Liver (tissue), 9 donors: ENCODE results near the gene LINS1. TPM values are rescaled to one million over a fixed set of nuclear protein-coding genes. Genes with fewer than 3 reads are reported as not detected.

ENCODE experiments used
- DNase-seq: peaks from one replicate; pipeline ENCODE4 v3.0.0-alpha.2; 2017; ENCODE audit warnings: low spot score
- H3K27ac ChIP-seq, 2 donors: one replicate each; pipeline ENCODE4 v1.7.0; 2013; ENCODE audit warnings: inconsistent platforms in 2 of 2, low read length in 2 of 2, control low read depth in 1 of 2, low read depth in 1 of 2, mild to moderate bottlenecking in 1 of 2
- H3K27me3 ChIP-seq, 4 donors: one replicate each; pipeline versions ENCODE4 v1.6.1 to v1.7.0; 2013; ENCODE audit warnings: low read length in 3 of 4, inconsistent platforms in 1 of 4, mild to moderate bottlenecking in 1 of 4, moderate library complexity in 1 of 4; ENCODE audit not compliant: control insufficient read depth in 4 of 4, insufficient read depth in 4 of 4
- H3K36me3 ChIP-seq, 4 donors: one replicate each; pipeline versions ENCODE4 v1.6.1 to v1.7.0; 2013; ENCODE audit warnings: low read length in 3 of 4, mild to moderate bottlenecking in 3 of 4, low read depth in 1 of 4, moderate library complexity in 1 of 4; ENCODE audit not compliant: control insufficient read depth in 4 of 4, insufficient read depth in 3 of 4
- H3K4me1 ChIP-seq, 4 donors: one replicate each; pipeline versions ENCODE4 v1.6.1 to v1.7.0; 2013; ENCODE audit warnings: low read length in 3 of 4, mild to moderate bottlenecking in 3 of 4, moderate library complexity in 1 of 4; ENCODE audit not compliant: control insufficient read depth in 4 of 4, insufficient read depth in 4 of 4
- H3K4me3 ChIP-seq, 3 donors: one replicate each; pipeline versions ENCODE4 v1.6.1 to v1.7.0; 2013; ENCODE audit warnings: low read length in 3 of 3, control low read depth in 1 of 3, low read depth in 1 of 3, mild to moderate bottlenecking in 1 of 3
- H3K9ac ChIP-seq, 2 donors: one replicate each; pipeline ENCODE4 v1.7.0; 2013; ENCODE audit warnings: low read length in 2 of 2, mild to moderate bottlenecking in 2 of 2, moderate library complexity in 2 of 2, control low read depth in 1 of 2, low read depth in 1 of 2
- H3K9me3 ChIP-seq, 4 donors: one replicate each; pipeline versions ENCODE4 v1.6.1 to v1.7.0; 2013; ENCODE audit warnings: low read length in 3 of 4; ENCODE audit not compliant: control insufficient read depth in 4 of 4
- FOXA1 ChIP-seq: IDR thresholded peaks from 2 replicates; pipeline ENCODE4 v1.6.1; 2016; ENCODE audit warnings: antibody characterized with exemption
- FOXA2 ChIP-seq: IDR thresholded peaks from 2 replicates; pipeline ENCODE4 v1.6.1; 2016; ENCODE audit warnings: antibody characterized with exemption
- GABPA ChIP-seq, 2 donors: IDR thresholded peaks in 1 of 2; conservative IDR thresholded peaks in 1 of 2; 2 replicates each; pipeline ENCODE4 v1.6.1; 2016; ENCODE audit warnings: antibody characterized with exemption in 2 of 2, mild to moderate bottlenecking in 1 of 2, moderate library complexity in 1 of 2
- HNF4A ChIP-seq, 2 donors: conservative IDR thresholded peaks; 2 replicates each; pipeline ENCODE4 v1.6.1; 2016; ENCODE audit warnings: antibody characterized with exemption in 2 of 2, mild to moderate bottlenecking in 2 of 2
- HNF4G ChIP-seq: IDR thresholded peaks from 2 replicates; pipeline ENCODE4 v1.6.1; 2016; ENCODE audit warnings: antibody characterized with exemption
- JUND ChIP-seq, 2 donors: IDR thresholded peaks; 2 replicates each; pipeline ENCODE4 v1.6.1; 2016; ENCODE audit warnings: antibody characterized with exemption in 2 of 2
- NR2F2 ChIP-seq: IDR thresholded peaks from 2 replicates; pipeline ENCODE4 v1.6.1; 2016; ENCODE audit warnings: antibody characterized with exemption
- RAD21 ChIP-seq, 2 donors: IDR thresholded peaks; 2 replicates each; pipeline ENCODE4 v1.6.1; 2016; ENCODE audit warnings: antibody characterized with exemption in 2 of 2, mild to moderate bottlenecking in 2 of 2
- SP1 ChIP-seq: IDR thresholded peaks from 2 replicates; pipeline ENCODE4 v1.6.1; 2018; ENCODE audit warnings: antibody characterized with exemption, mild to moderate bottlenecking
- TAF1 ChIP-seq: conservative IDR thresholded peaks from 2 replicates; pipeline ENCODE4 v1.6.1; 2016; ENCODE audit warnings: antibody characterized with exemption, mild to moderate bottlenecking
- YY1 ChIP-seq: IDR thresholded peaks from 2 replicates; pipeline ENCODE4 v1.6.1; 2016; ENCODE audit warnings: antibody characterized with exemption, mild to moderate bottlenecking
- WGBS: extraction: QIAGEN DNeasy Blood & Tissue Kit; methylation state at CpG from one replicate; pipeline ENCODE4 v1.1.7; 2013; 5-methylcytosine and 5-hydroxymethylcytosine counted together
- polyA plus RNA-seq, 2 donors: library from polyadenylated mRNA; stranded (reverse) in 1 of 2; unstranded in 1 of 2; fragments of 200-250 nt in 1 of 2; fragments of >200 nt in 1 of 2; fragmentation: Nextera tagmentation in 1 of 2; extraction: Ambion mirVana in 1 of 2; gene quantifications; one replicate each; pipeline versions ENCODE4 v1.2.1 to v1.2.3, GENCODE V29; 2013 to 2015
- total RNA-seq, 2 donors: library from RNA; depleted of rRNA; stranded (reverse); fragments of >200 nt; gene quantifications; one replicate each; pipeline ENCODE4 v1.2.3, GENCODE V29; 2014
- TF ChIP-seq, protein P1 (sequence below): IDR thresholded peaks from 2 replicates; pipeline ENCODE4 v1.6.1; 2016; ENCODE audit warnings: antibody characterized with exemption
- TF ChIP-seq, protein P2 (sequence below): IDR thresholded peaks from 2 replicates; pipeline ENCODE4 v1.6.1; 2016; ENCODE audit warnings: antibody characterized with exemption
- TF ChIP-seq, protein P3 (sequence below): IDR thresholded peaks from 2 replicates; pipeline ENCODE4 v1.6.1; 2016; ENCODE audit warnings: antibody characterized with exemption
- TF ChIP-seq, protein P4 (sequence below): IDR thresholded peaks from 2 replicates; pipeline ENCODE4 v1.6.1; 2016; ENCODE audit warnings: antibody characterized with exemption, mild to moderate bottlenecking
- TF ChIP-seq, protein P5 (sequence below): fragments of 150-350 bp; IDR thresholded peaks from 2 replicates; pipeline ENCODE4 v1.5.1; 2017; ENCODE audit warnings: improper control_type of control experiment, low read depth, low read length; ENCODE audit not compliant: missing input control
- donor health status: healthy.
- donor health status: healthy.
- donor health status: healthy.
- donor health status: healthy.
- donor health status: healthy.

Gene LINS1
- total and polyA plus RNA-seq, 4 donors: 2.9 to 9.1 (median 6.3) TPM

DNA sequence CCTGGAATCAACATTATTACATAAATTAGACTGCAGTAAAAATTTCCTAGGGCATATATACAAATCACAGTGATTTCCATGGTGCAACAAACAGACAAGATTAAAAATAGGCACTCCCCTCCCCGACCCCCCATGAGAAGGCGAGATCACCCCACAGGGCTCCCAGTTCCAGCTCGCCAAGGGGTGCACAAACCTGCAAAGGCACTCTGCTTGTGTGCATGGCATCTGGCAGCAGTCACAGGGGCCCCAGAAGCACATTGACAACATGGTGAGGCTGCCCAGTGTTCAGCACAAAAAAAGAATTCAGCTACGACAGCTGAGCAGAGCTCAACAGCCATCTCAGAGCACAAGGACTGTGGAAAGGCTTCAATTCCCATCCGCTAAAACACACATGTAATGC, 54.0 kb downstream of the LINS1 start:
- Histone ChIP-seq H3K27me3 (peaks cover 0 to 2% (median under 1%) of the 10 kb centered on the region in 4 donors), H3K4me3 (no peak overlapping the region), H3K9me3 (no peaks in the 10 kb centered on the region), H3K4me1 (no peaks in the 10 kb centered on the region), H3K36me3 (no peaks in the 10 kb centered on the region), H3K27ac (no peak overlapping the region), H3K9ac (no peak overlapping the region)
- 87% methylated on average over 5 of the region's 5 CpGs for WGBS
- DNase-seq: no peak
- TF ChIP-seq FOXA2 (no peak), JUND (IDR thresholded peaks at IDR 0.05) (no peak), NR2F2 (no peak), SP1 (no peak), YY1 (no peak), HNF4A (conservative IDR thresholded peaks at IDR 0.05) (no peak), RAD21 (IDR thresholded peaks at IDR 0.05) (no peak), GABPA (IDR thresholded peaks at IDR 0.05 in 1 of 2, conservative IDR thresholded peaks at IDR 0.05 in 1 of 2) (no peak), HNF4G (no peak), FOXA1 (no peak)
- TF ChIP-seq, protein P1, sequence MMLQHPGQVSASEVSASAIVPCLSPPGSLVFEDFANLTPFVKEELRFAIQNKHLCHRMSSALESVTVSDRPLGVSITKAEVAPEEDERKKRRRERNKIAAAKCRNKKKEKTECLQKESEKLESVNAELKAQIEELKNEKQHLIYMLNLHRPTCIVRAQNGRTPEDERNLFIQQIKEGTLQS: no peak
- TF ChIP-seq, protein P2, sequence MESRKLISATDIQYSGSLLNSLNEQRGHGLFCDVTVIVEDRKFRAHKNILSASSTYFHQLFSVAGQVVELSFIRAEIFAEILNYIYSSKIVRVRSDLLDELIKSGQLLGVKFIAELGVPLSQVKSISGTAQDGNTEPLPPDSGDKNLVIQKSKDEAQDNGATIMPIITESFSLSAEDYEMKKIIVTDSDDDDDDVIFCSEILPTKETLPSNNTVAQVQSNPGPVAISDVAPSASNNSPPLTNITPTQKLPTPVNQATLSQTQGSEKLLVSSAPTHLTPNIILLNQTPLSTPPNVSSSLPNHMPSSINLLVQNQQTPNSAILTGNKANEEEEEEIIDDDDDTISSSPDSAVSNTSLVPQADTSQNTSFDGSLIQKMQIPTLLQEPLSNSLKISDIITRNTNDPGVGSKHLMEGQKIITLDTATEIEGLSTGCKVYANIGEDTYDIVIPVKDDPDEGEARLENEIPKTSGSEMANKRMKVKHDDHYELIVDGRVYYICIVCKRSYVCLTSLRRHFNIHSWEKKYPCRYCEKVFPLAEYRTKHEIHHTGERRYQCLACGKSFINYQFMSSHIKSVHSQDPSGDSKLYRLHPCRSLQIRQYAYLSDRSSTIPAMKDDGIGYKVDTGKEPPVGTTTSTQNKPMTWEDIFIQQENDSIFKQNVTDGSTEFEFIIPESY: no peak
- TF ChIP-seq, protein P3, sequence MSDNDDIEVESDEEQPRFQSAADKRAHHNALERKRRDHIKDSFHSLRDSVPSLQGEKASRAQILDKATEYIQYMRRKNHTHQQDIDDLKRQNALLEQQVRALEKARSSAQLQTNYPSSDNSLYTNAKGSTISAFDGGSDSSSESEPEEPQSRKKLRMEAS: no peak
- TF ChIP-seq, protein P4, sequence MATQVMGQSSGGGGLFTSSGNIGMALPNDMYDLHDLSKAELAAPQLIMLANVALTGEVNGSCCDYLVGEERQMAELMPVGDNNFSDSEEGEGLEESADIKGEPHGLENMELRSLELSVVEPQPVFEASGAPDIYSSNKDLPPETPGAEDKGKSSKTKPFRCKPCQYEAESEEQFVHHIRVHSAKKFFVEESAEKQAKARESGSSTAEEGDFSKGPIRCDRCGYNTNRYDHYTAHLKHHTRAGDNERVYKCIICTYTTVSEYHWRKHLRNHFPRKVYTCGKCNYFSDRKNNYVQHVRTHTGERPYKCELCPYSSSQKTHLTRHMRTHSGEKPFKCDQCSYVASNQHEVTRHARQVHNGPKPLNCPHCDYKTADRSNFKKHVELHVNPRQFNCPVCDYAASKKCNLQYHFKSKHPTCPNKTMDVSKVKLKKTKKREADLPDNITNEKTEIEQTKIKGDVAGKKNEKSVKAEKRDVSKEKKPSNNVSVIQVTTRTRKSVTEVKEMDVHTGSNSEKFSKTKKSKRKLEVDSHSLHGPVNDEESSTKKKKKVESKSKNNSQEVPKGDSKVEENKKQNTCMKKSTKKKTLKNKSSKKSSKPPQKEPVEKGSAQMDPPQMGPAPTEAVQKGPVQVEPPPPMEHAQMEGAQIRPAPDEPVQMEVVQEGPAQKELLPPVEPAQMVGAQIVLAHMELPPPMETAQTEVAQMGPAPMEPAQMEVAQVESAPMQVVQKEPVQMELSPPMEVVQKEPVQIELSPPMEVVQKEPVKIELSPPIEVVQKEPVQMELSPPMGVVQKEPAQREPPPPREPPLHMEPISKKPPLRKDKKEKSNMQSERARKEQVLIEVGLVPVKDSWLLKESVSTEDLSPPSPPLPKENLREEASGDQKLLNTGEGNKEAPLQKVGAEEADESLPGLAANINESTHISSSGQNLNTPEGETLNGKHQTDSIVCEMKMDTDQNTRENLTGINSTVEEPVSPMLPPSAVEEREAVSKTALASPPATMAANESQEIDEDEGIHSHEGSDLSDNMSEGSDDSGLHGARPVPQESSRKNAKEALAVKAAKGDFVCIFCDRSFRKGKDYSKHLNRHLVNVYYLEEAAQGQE: no peak
- TF ChIP-seq, protein P5, sequence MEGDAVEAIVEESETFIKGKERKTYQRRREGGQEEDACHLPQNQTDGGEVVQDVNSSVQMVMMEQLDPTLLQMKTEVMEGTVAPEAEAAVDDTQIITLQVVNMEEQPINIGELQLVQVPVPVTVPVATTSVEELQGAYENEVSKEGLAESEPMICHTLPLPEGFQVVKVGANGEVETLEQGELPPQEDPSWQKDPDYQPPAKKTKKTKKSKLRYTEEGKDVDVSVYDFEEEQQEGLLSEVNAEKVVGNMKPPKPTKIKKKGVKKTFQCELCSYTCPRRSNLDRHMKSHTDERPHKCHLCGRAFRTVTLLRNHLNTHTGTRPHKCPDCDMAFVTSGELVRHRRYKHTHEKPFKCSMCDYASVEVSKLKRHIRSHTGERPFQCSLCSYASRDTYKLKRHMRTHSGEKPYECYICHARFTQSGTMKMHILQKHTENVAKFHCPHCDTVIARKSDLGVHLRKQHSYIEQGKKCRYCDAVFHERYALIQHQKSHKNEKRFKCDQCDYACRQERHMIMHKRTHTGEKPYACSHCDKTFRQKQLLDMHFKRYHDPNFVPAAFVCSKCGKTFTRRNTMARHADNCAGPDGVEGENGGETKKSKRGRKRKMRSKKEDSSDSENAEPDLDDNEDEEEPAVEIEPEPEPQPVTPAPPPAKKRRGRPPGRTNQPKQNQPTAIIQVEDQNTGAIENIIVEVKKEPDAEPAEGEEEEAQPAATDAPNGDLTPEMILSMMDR: no peak

DNA sequence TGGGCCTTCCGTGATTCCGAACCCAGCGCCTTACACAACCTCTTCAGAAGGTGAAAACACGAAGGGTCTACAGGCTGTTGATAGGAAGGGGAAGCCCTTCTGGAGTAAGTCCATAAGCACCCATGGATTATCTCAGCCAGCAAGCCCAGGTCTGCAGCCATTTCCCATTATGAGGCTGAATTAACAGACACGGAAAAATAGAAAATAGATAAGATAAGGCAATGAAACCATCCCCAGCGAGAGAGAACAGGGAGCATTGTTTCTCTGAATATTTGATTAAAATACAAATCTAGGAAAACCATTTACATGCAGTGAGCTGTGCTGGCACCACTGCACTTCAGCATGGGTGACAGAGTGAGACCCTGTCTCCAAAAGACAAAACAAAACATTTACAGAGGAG, 57.0 kb downstream of the LINS1 start:
- Histone ChIP-seq H3K9ac (no peak overlapping the region), H3K27me3 (peaks cover 0 to 2% (median under 1%) of the 10 kb centered on the region in 4 donors), H3K36me3 (no peaks in the 10 kb centered on the region), H3K27ac (no peak overlapping the region), H3K9me3 (no peaks in the 10 kb centered on the region), H3K4me3 (no peak overlapping the region), H3K4me1 (no peaks in the 10 kb centered on the region)
- DNase-seq: no peak
- WGBS: 67% methylated on average over 6 of the region's 6 CpGs
- TF ChIP-seq, protein P2: no peak
- TF ChIP-seq, protein P4: no peak
- TF ChIP-seq GABPA (IDR thresholded peaks at IDR 0.05 in 1 of 2, conservative IDR thresholded peaks at IDR 0.05 in 1 of 2) (no peak), NR2F2 (no peak), TAF1 (no peak), FOXA2 (no peak), SP1 (no peak)
- TF ChIP-seq, protein P5: no peak
